WTC11 (cell line): Measurements from ENCODE around the gene CTPS2.

Experiments used
- CBFB ChIP-seq: sonication (generic); formaldehyde crosslinking; IDR thresholded peaks from 2 replicates; pipeline ENCODE4 v1.8.1; 2022; ENCODE audit warnings: mild to moderate bottlenecking, low read depth, missing genetic modification reagents
- CTCF ChIP-seq: fragments of 200-600 bp; IDR thresholded peaks from 2 replicates; pipeline ENCODE4 v1.8.0; 2022; ENCODE audit warnings: antibody characterized with exemption
- FOXJ3 ChIP-seq: sonication (generic); formaldehyde crosslinking; IDR thresholded peaks from 2 replicates; pipeline ENCODE4 v1.9.0; 2021; ENCODE audit warnings: missing genetic modification reagents, mild to moderate bottlenecking, borderline replicate concordance
- IRF2 ChIP-seq: sonication (generic); formaldehyde crosslinking; IDR thresholded peaks from 2 replicates; pipeline ENCODE4 v1.8.0; 2022; ENCODE audit warnings: low read depth, missing genetic modification reagents, borderline replicate concordance
- NR3C1 ChIP-seq: sonication (generic); formaldehyde crosslinking; conservative IDR thresholded peaks from 2 replicates; pipeline ENCODE4 v1.8.1; 2023; ENCODE audit warnings: low read depth, mild to moderate bottlenecking, missing genetic modification reagents
- USF2 ChIP-seq: sonication (generic); formaldehyde crosslinking; IDR thresholded peaks from 2 replicates; pipeline ENCODE4 v1.8.1; 2023; ENCODE audit warnings: mild to moderate bottlenecking, missing genetic modification reagents, moderate library complexity
- TF ChIP-seq, protein P1 (sequence below): sonication (generic); formaldehyde crosslinking; IDR thresholded peaks from 2 replicates; pipeline ENCODE4 v1.8.0; 2022; ENCODE audit warnings: mild to moderate bottlenecking, missing genetic modification reagents
- TF ChIP-seq, protein P2 (sequence below): sonication (generic); formaldehyde crosslinking; IDR thresholded peaks from 2 replicates; pipeline ENCODE4 v1.8.1; 2023; ENCODE audit warnings: mild to moderate bottlenecking, missing genetic modification reagents, borderline replicate concordance

- TF ChIP-seq CTCF (no peak), IRF2 (no peak), USF2 (CRISPR knock-in tag) (no peak), NR3C1 (no peak), CBFB (CRISPR knock-in tag) (no peak), FOXJ3 (CRISPR knock-in tag) (no peak)
- TF ChIP-seq, protein P1, sequence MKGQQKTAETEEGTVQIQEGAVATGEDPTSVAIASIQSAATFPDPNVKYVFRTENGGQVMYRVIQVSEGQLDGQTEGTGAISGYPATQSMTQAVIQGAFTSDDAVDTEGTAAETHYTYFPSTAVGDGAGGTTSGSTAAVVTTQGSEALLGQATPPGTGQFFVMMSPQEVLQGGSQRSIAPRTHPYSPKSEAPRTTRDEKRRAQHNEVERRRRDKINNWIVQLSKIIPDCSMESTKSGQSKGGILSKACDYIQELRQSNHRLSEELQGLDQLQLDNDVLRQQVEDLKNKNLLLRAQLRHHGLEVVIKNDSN (CRISPR knock-in tag): no peak
- TF ChIP-seq, protein P2, sequence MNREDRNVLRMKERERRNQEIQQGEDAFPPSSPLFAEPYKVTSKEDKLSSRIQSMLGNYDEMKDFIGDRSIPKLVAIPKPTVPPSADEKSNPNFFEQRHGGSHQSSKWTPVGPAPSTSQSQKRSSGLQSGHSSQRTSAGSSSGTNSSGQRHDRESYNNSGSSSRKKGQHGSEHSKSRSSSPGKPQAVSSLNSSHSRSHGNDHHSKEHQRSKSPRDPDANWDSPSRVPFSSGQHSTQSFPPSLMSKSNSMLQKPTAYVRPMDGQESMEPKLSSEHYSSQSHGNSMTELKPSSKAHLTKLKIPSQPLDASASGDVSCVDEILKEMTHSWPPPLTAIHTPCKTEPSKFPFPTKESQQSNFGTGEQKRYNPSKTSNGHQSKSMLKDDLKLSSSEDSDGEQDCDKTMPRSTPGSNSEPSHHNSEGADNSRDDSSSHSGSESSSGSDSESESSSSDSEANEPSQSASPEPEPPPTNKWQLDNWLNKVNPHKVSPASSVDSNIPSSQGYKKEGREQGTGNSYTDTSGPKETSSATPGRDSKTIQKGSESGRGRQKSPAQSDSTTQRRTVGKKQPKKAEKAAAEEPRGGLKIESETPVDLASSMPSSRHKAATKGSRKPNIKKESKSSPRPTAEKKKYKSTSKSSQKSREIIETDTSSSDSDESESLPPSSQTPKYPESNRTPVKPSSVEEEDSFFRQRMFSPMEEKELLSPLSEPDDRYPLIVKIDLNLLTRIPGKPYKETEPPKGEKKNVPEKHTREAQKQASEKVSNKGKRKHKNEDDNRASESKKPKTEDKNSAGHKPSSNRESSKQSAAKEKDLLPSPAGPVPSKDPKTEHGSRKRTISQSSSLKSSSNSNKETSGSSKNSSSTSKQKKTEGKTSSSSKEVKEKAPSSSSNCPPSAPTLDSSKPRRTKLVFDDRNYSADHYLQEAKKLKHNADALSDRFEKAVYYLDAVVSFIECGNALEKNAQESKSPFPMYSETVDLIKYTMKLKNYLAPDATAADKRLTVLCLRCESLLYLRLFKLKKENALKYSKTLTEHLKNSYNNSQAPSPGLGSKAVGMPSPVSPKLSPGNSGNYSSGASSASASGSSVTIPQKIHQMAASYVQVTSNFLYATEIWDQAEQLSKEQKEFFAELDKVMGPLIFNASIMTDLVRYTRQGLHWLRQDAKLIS: no peak
Observed at GRCh38 chrX:16743604-16744325, 31.3 kb upstream of the CTPS2 start.
